GM19043 (cell line): ENCODE measurements around the gene PLEKHM2.
"Not testable (repeated sequence)": the region's sequence is repeated elsewhere in the genome, so short reads cannot be mapped to it uniquely, and the experiment has no call there.

Experiments used
- ATAC-seq: cut with Tn5 transposase; IDR thresholded peaks from one replicate; pipeline ENCODE4 v1.9.1; 2021; ENCODE audit warnings: low read depth; ENCODE audit not compliant: unreplicated experiment

PLEKHM2 gene

DNA sequence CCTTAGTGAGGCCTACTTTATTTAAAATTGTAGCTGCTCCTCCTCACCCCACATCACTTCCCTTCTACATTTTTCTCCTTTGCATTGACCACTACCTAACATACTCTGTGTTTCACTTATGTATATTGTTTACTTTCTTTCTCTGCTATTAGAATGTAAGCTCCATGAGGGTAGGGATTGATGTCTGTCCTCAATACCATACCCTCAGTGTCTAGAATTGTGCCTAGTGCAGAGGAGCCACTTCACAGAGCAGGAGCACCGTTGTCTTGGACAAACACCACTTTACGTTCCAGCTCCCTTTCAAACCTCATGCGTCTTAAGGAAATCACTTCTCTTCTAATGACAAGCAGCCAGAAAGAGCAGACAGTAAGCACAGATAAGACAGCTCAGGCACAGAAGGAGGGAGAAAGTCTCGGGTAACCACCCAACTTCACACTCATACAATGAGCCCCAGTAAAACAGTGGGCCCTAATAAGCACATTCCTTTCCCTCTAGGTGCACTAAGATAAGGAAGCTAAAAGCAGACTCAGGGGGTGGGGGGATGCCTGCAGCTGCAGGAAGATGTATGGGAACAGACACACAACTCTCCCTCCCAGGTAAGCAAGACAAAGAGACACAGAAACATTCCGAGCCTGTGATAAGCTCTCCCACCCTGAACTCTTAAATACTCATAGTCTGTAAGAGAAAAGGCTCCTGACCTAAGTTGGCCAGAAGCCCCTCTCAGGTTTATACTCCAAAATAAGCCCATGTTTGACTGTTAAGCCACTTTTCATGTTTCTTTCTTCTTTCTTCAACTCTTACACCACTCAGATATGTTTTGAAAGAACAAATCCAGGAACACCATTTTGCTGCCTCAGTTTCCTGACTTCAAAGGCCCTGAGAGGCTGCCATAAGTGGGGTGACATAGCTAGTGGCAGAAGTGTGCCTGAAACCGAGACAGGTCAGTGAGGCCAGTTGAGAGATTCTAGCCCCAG lies 7.1 kb upstream of the PLEKHM2 start:
- ATAC-seq = no peak

DNA sequence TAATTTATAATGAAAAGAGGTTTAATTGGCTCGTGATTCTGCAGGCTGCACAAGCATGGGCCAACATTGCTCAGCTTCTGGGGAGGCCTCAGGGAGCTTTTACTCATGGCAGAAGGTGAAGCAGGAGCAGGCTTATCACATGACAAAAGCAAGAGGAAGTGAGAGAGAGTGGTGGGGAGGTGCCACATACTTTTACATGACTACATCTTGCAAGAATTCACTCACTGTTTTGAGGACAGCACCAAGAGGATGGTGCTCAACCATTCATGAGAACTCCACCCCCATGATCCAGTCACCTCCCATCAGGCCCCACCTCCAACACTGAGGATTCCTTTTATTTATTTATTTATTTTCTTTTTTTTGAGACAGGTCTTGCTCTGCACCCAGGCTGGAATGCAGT lies 5.5 kb upstream of the PLEKHM2 start:
- no peak for ATAC-seq

DNA sequence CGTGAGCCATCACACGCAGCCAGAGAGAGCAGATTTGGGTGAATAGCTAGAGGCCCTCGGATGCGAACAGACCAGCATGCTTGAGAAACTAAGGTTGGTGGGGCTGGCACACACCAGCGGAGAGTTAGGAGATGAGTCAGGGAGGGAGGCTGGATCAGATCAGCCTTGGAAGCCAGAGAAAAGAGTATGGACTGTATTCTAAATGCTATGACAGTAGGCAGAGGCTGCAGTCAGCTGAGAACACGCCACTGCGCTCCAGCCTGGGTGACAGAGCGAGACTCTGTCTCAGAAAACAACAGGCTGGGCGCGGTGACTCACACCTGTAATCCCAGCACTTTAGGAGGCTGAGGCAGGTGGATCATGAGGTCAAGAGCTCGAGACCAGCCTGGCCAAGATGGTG lies 4.0 kb upstream of the PLEKHM2 start:
- ATAC-seq = no peak

- no peak for ATAC-seq
Measured at GRCh38 chr1:15680561-15681348, 3.4 kb upstream of the PLEKHM2 start.

- ATAC-seq = no peak
Measured at GRCh38 chr1:15681349-15682292, 2.5 kb upstream of the PLEKHM2 start.

DNA sequence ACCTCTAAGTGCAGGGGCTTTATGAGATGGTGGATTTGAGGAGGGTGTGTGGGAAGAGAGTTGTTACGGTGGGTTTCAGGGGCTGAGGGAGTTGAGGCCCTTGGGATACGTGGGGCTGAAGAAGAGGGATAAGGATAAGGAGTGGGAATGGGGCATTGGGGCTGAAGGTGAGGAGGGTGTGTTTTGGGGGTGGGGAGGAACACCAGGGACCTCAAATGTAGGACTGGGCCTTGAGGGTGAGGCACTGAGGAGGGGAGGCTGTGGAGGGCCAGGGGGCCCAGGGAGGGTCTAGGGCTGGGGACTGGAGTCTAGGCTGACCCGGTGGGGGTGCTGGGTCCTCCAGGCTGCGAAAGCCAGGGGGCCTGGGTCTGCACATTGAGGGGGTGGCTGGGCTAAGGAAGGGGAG lies 1.2 kb upstream of the PLEKHM2 start:
- ATAC-seq = no peak

- ATAC-seq = no peak
Measured at GRCh38 chr1:15683345-15684039, 628 bp upstream of the PLEKHM2 start.

GRCh38 chr1:15684468-15685291 lies 560 bp downstream of the PLEKHM2 start:
- ATAC-seq = no peak

DNA sequence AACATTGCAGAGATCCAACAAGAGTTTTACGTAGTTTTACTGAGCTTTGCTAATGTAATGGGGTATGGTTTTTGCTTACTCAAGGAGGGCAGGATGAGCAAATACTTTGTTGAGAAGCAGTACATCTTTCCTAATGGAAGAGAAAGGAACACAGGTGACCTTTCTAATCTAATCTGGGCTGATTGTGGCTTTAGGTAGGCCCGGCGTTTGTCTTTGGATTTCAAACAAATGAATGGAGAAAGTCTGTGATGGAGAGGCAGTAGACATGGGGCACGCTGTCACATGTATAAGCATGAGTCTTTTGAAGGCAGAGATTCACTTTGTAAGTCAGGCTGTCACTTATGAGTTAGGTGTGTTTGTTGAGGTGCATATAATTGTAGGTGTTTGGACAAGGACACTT lies 1.7 kb downstream of the PLEKHM2 start:
- ATAC-seq = no peak

DNA sequence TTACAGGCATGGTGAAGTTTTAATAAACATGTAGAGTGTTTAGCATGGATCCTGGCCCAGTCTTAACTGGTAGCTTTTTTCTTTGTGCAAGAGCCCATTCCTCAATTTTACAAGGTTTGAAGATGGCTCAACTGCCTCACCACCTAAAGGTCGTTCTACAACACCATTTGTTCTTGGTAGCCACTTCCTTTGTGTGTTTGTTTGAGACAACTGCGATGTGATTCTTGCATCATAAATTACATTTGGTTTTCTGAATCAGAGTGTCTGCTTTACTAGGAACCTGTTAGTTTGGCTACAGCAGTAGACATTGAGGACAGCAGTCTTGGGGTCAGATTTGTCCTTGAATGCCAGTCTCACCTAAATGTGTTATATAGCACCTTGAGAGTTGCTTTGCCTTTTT lies 3.3 kb downstream of the PLEKHM2 start:
- ATAC-seq = no peak

DNA sequence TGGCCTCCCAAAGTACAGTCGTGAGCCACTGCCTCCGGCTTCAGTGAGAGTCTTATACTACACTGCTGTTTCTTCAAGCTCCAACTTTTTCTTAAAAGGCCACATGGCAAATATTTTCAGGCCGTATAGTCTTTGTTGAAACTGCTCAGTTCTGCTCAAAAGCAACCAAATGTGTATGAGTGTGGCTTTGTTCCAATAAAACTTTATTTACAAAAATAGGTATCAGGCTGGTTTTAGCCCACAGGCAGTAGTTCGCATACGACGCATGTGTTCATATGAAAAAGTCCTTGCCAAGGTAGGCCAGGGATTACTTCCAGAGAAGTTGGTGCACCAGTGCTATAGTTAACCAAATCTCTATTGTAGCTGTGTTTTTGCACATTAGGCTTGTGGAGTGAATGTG lies 6.2 kb downstream of the PLEKHM2 start:
- ATAC-seq = no peak

DNA sequence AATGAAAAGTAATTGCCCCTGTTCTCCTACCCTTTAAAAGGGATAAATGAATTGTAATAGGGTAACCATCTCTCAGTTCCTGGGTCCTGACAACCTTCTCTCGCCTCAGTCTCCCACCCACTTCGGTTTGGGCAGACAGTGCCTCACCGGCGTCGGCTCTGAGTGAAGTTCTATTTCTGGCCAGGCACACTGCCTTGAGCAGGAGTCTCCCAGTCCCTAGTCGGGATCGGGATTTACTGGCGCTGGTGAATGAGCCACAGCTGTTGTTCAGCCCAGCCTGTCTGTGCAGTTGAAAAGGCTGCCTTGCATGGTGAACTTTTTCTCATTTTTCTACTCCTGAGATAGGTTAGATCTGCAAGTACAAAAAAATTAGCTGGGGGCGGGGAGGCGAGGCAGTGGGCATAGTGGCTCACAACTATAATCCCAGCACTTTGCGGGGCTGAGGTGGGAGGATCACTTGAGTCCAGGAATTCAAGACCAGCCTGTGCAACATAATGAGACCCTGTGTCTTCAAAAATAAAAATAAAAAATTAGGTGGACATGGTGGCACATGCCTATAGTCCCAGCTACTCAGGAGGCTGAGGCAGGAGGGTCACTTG lies 7.4 kb downstream of the PLEKHM2 start:
- ATAC-seq = no peak

- ATAC-seq = no peak
Measured at GRCh38 chr1:15692121-15692682, 8.1 kb downstream of the PLEKHM2 start.

- no peak for ATAC-seq
Measured at GRCh38 chr1:15693371-15693770, 9.3 kb downstream of the PLEKHM2 start.

DNA sequence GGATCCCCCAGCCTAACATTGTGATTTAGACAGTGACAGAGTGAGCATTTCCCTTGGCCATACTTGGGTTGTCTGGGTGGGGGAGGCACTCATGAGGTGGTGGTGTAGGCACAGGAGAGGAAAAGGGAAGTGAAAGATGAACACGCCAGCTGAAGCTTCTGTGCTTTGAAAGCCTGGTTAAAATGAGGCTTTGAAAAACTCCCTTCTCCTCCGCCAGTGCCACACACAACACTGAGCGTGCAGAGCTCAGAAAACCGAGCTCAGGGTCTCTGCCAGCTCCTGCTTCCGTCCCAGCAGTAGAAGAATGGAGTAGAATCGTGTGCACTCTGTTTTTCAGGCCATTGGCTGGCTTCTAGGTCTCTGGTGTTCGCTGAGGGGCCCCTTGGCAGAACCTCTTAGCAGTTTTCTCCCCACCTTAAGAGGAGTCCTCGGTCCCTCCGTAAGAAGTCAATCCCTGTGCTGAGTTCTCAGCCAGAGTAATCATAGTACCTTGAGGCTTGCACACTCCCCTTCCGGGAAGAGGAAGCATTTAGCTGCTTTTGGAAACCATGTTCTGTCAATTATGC lies 12.9 kb downstream of the PLEKHM2 start:
- ATAC-seq = peak; percentile 91

- no peak for ATAC-seq
Measured at GRCh38 chr1:15698201-15698600, 14.1 kb downstream of the PLEKHM2 start.

- not testable (repeated sequence) for ATAC-seq
Measured at GRCh38 chr1:15699321-15699720, 15.2 kb downstream of the PLEKHM2 start.

- ATAC-seq = no peak
Measured at GRCh38 chr1:15700508-15700907, 16.4 kb downstream of the PLEKHM2 start.
